Activated naive CD4-positive, alpha-beta T cell treated with anti-CD3 and anti-CD28 coated beads, Interleukin-2, amount 50 U/mL, for 72 hours (primary cell): ENCODE results near the gene SHKBP1. TPM values are rescaled to one million over a fixed set of nuclear protein-coding genes. Genes with fewer than 3 reads are reported as not detected.
A peak's percentile ranks its signal among the peaks of the same experiment; 100 is the strongest.

Experiments
- ATAC-seq, 2 donors: fragments of 150-1000 bp; cut with Tn5 transposase; 2 replicates each; pipeline ENCODE4 v1.10.0; 2021; ENCODE audit warnings: mild to moderate bottlenecking in 2 of 2, moderate library complexity in 2 of 2
- DNase-seq, 2 donors: peaks; one replicate each; pipeline ENCODE4 v3.0.0; 2021 to 2022; ENCODE audit warnings: low spot score in 2 of 2
- H3K27ac Mint-ChIP-seq, 2 donors: one replicate each; pipeline ENCODE4 v1.8.0; 2022; ENCODE audit warnings: mild to moderate bottlenecking in 2 of 2, mixed read lengths in 2 of 2
- H3K36me3 Mint-ChIP-seq, 2 donors: one replicate each; pipeline ENCODE4 v1.8.0; 2022; ENCODE audit warnings: mixed read lengths in 2 of 2
- H3K9me3 Mint-ChIP-seq, 2 donors: one replicate each; pipeline ENCODE4 v1.8.0; 2022; ENCODE audit warnings: mixed read lengths in 2 of 2
- total RNA-seq, 2 donors: library from RNA; stranded (reverse); gene quantifications; one replicate each; pipeline ENCODE4 v1.2.3, GENCODE V29; 2022

The SHKBP1 gene
- total RNA-seq, 2 donors from 2014 or later, result 108 to 173 TPM

DNA sequence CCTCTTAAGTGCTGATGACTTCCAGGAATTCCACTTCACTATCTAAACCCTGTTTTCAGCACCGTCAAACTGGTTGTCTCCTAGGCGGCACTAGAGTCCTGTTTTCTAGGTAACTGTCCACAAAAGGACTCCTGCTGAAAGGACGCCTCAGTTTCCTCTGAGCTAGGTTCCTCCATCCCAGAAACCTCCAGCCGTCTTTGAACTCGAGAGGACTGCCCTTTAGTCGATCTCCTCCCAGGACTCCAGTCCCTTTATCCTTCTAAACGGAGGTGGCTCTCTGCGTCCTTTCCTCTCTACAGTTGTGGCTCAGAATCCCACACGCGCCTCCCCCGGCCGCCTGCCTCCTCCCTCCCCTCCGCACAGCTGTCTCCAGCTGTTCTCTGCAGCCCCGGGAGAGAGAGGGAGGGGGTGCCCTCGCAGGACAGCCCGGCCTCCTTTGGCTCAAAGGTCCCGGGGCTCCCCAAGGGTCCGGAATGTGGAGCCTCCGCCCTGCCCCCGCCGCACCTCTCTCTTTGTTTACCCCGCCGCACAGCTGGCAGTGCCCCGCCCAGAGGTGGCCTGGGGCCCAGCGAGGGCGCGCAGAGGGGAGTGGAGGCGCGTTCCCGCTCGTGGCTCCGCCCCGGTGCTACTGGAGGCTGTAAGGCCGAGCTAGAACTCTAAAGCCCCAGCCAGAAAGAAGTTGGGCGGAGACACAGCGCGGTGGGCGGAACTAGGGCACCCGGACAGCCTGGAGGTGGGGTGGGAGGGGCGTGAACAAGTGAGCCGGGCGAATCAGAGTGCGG, 26.9 kb downstream of the SHKBP1 start:
- peak; percentile 62 to 78 for ATAC-seq
- no peaks in the 10 kb centered on the region for H3K36me3 Mint-ChIP-seq
- DNase-seq, result peak; percentile 89 to 99
- H3K27ac Mint-ChIP-seq, result peak overlapping the region; percentile 55 to 94
- no peaks in the 10 kb centered on the region for H3K9me3 Mint-ChIP-seq

- DNase-seq, result no peak
- no peak for ATAC-seq
- Mint-ChIP-seq H3K9me3 (no peaks in the 10 kb centered on the region), H3K27ac (peak overlapping the region; percentile 55 to 94), H3K36me3 (no peaks in the 10 kb centered on the region)
Observed at GRCh38 chr19:40604171-40604646, 27.5 kb downstream of the SHKBP1 start.

GRCh38 chr19:40604647-40605215, 28.1 kb downstream of the SHKBP1 start:
- DNase-seq, result no peak
- ATAC-seq, result no peak
- Mint-ChIP-seq H3K27ac (peak overlapping the region; percentile 29 to 66), H3K9me3 (no peaks in the 10 kb centered on the region), H3K36me3 (no peaks in the 10 kb centered on the region)

DNA sequence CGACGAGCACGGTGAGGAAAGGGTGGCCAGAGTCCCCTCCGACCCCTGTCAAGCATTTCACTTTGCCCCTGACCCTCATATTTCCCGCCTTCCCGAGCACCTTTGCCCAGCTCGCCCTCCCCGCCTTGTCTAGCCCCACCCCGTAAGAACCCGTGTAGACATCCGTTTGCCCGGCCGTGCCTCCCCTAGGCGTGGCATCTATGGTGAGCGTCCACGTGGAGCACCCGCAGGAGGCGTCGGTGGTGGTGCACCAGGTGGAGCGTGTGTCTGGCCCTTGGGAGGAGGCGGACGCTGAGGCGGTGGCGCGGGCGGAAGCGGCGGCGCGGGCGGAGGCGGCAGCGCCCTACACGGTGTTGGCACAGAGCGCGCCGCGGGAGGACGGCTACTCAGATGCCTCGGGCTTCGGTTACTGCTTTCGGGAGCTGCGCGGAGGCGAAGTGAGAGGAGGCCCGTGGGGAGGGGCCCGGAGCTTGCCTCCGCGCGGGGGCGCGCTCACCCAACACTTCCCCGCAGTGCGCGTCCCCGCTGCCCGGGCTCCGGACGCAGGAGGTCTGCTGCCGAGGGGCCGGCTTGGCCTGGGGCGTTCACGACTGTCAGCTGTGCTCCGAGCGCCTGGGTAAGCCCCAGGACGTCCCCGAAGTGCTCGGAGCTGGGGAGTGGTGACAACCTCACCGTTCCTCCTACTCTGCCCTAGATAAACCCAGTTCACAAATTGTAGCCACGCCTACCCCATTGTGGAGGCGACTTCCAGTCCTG, 28.7 kb downstream of the SHKBP1 start:
- ATAC-seq (peak; percentile 54 to 58), DNase-seq (peak; percentile 74 to 89)
- Mint-ChIP-seq H3K27ac (peak overlapping the region; percentile 40 to 66), H3K9me3 (no peaks in the 10 kb centered on the region), H3K36me3 (no peaks in the 10 kb centered on the region)

GRCh38 chr19:40607311-40608239, 30.9 kb downstream of the SHKBP1 start:
- DNase-seq (no peak), ATAC-seq (no peak)
- Mint-ChIP-seq H3K9me3 (no peaks in the 10 kb centered on the region), H3K27ac (no peak overlapping the region), H3K36me3 (no peaks in the 10 kb centered on the region)

DNA sequence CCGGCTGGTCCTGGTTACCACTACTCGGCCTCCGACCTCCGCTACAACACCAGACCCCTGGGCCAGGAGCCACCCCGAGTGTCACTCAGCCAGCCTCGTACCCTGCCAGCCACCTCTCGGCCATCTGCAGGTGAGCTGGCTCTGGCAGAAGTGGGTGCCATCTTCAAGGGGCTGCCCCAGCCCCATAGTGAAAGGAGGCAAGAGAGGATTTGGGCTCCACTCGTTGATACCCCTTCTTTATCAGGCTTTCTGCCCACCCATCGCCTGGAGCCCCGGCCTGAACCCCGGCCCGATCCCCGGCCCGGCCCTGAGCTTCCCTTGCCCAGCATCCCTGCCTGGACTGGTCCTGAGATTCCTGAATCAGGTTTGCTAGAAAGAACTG, 31.6 kb downstream of the SHKBP1 start:
- DNase-seq (no peak), ATAC-seq (no peak)
- Mint-ChIP-seq H3K9me3 (no peaks in the 10 kb centered on the region), H3K27ac (no peak overlapping the region), H3K36me3 (peaks cover 0 to 4% of the 10 kb centered on the region in 2 donors)

DNA sequence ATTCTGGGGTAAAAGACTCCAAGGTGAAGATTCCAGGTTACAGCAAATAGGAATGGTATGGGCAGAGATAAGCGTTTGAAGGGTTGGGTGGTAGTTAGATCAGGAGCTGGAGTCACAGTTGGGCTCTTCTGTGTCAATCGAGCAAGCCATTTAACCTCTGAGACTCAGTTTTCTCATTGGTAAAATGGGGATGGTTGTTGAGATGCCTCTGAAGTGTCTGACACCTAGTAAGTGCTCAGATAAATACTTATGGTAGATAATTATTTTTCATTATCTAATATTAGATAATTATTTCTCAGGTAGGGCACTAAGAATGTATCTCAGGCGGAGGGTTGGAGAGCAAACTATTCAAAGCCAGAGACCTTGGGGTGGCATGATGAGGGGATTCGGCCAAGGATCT, 32.3 kb downstream of the SHKBP1 start:
- H3K27ac Mint-ChIP-seq, result peak overlapping the region; percentile 89 to 94

DNA sequence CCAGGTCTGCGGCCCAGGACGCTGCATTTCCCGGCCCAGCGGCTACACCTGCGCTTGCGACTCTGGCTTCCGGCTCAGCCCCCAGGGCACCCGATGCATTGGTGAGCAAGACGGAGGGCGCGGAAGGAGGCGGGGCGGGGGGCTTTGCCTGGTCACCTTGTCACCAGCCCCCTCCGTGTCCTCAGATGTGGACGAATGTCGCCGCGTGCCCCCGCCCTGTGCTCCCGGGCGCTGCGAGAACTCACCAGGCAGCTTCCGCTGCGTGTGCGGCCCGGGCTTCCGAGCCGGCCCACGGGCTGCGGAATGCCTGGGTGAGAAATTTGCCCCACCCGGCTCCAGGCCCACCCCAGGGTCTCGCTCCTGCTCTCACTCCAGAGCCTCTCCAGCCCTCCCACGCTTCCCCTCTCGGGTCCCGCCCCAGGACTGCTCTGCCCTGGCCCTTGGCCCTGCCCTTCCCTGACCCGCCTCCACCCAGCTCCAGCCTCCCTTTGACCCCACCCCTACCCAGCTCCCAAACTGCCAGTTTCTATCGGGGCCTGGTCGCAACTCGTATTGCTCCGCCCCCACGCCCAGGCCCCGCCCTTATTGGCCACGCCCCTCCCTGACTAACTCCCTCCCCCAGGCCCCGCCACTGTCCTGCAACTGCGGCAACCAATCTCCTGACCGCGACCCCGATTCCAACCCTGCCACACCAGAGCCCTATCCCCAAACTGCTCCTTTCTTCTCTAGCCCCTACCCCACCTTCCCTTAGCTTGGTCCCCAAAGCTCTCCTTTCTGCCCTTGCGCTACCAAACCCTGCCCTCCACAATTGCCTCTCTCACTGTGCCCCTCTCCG, 33.1 kb downstream of the SHKBP1 start:
- Mint-ChIP-seq H3K27ac (peak overlapping the region; percentile 89 to 94), H3K36me3 (peaks cover 6 to 12% of the 10 kb centered on the region in 2 donors), H3K9me3 (no peaks in the 10 kb centered on the region)
- ATAC-seq (peak; percentile 59 to 62), DNase-seq (peak; percentile 91 to 95)

More for the DNA sequence above, 32.3 kb downstream of the SHKBP1 start:
- Mint-ChIP-seq H3K36me3 (peaks cover 0 to 6% of the 10 kb centered on the region in 2 donors), H3K9me3 (no peaks in the 10 kb centered on the region)
- ATAC-seq (no peak), DNase-seq (no peak)

- ATAC-seq (peak; percentile 4 to 21), DNase-seq (no peak)
- Mint-ChIP-seq H3K27ac (peak overlapping the region; percentile 89 to 94), H3K9me3 (no peaks in the 10 kb centered on the region), H3K36me3 (peaks cover 13 to 20% of the 10 kb centered on the region in 2 donors)
Observed at GRCh38 chr19:40610396-40611064, 33.9 kb downstream of the SHKBP1 start.

DNA sequence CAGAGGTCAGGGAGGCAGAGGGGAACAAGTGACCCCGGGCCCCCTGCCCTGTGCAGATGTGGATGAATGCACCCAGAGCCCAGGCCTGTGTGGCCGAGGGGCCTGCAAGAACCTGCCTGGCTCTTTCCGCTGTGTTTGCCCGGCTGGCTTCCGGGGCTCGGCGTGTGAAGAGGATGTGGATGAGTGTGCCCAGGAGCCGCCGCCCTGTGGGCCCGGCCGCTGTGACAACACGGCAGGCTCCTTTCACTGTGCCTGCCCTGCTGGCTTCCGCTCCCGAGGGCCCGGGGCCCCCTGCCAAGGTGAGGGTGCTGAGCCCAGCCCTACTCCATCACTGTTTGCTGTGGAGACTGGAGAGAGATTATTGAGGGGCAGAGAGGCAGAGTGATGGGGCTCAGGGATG, 34.4 kb downstream of the SHKBP1 start:
- no peaks in the 10 kb centered on the region for H3K9me3 Mint-ChIP-seq
- ATAC-seq (no peak), DNase-seq (no peak)
- H3K36me3 Mint-ChIP-seq, result peaks cover 16 to 25% of the 10 kb centered on the region in 2 donors
- peak overlapping the region; percentile 85 to 89 for H3K27ac Mint-ChIP-seq

GRCh38 chr19:40611900-40612698, 35.4 kb downstream of the SHKBP1 start:
- Mint-ChIP-seq H3K36me3 (peaks cover 16 to 25% of the 10 kb centered on the region in 2 donors), H3K9me3 (no peaks in the 10 kb centered on the region), H3K27ac (peak overlapping the region in 1 of 2 donors; percentile 94)
- ATAC-seq (no peak), DNase-seq (no peak)

GRCh38 chr19:40612831-40613689, 36.4 kb downstream of the SHKBP1 start:
- ATAC-seq, result peak in 1 of 2 donors; percentile 4
- peak; percentile 80 to 92 for DNase-seq
- Mint-ChIP-seq H3K27ac (peak overlapping the region; percentile 94 to 99), H3K9me3 (no peaks in the 10 kb centered on the region), H3K36me3 (peaks cover 16 to 25% of the 10 kb centered on the region in 2 donors)
